GM12878 (cell line): ENCODE data around the gene IRF4. TPM values are rescaled to one million over a fixed set of nuclear protein-coding genes. Genes with fewer than 3 reads are reported as not detected.

Source experiments
- ATAC-seq: fragments of 200-7000 bp; cut with Tn5 transposase; 3 replicates; pipeline ENCODE4 v1.9.1; 2020; ENCODE audit warnings: mild to moderate bottlenecking, moderate library complexity
- BruUV-seq: library from RNA; stranded (reverse); fragments of 400-500 nt; replicated peaks from 2 replicates; lab custom pipeline; 2021; lab: Mats Ljungman, UMichigan
- CTCF ChIA-PET: fragments of 300-600 bp; sonication (Branson Sonifier 250); formaldehyde crosslinking; extraction: SDS; loops from one replicate; lab custom pipeline; 2021; ENCODE audit warnings: inconsistent platforms; lab: Yijun Ruan, JAX
- POLR2A ChIA-PET: fragments of 350-600 bp; formaldehyde crosslinking; extraction: SDS; loops from one replicate; lab custom pipeline; 2021; ENCODE audit warnings: inconsistent platforms; lab: Charles Lee
- RAD21 ChIA-PET: fragments of 300-600 bp; sonication (Branson Sonifier 250); formaldehyde crosslinking; loops from one replicate; lab custom pipeline; 2023; ENCODE audit warnings: antibody characterized with exemption; ENCODE audit not compliant: unreplicated experiment; lab: Charles Lee
- SMC1A ChIA-PET: fragments of 300-600 bp; sonication (Branson Sonifier 250); formaldehyde crosslinking; loops from one replicate; lab custom pipeline; 2023; ENCODE audit not compliant: unreplicated experiment, uncharacterized antibody; lab: Charles Lee
- DNase-seq: peaks from one replicate; pipeline ENCODE4 v3.0.0-alpha.2; 2011; ENCODE audit warnings: low read depth, low spot score
- FAIRE-seq: peaks from 3 replicates; lab custom pipeline; 2011; peaks lifted over from hg19 to GRCh38; lab: Jason Lieb, UNC
- H2AFZ ChIP-seq: 2 replicates; pipeline ENCODE4 v1.6.0; 2011; ENCODE audit warnings: low read depth, low read length, control low read depth; ENCODE audit not compliant: control insufficient read depth
- H3K27ac ChIP-seq: 2 replicates; pipeline ENCODE4 v1.5.1; 2011; ENCODE audit warnings: control low read depth; ENCODE audit not compliant: control insufficient read depth, insufficient read depth
- H3K27me3 ChIP-seq, 2 experiments: replicated peaks in 1 of 2; 2 replicates each; pipeline versions ENCODE4 v1.6.0 to v1.6.1; 2011; ENCODE audit warnings: low read length in 1 of 2; ENCODE audit not compliant: control insufficient read depth in 2 of 2, insufficient read depth in 2 of 2
- H3K36me3 ChIP-seq, 2 experiments: 2 replicates each; pipeline ENCODE4 v1.5.1; 2011; ENCODE audit warnings: low read length in 1 of 2; ENCODE audit not compliant: control insufficient read depth in 2 of 2, insufficient read depth in 2 of 2
- H3K4me1 ChIP-seq: 2 replicates; pipeline ENCODE4 v1.6.1; 2011; ENCODE audit warnings: mild to moderate bottlenecking, low read length, moderate library complexity, mixed read lengths; ENCODE audit not compliant: control insufficient read depth, insufficient read depth
- H3K4me2 ChIP-seq: 2 replicates; pipeline ENCODE4 v1.6.0; 2011; ENCODE audit warnings: control low read depth; ENCODE audit not compliant: control insufficient read depth, insufficient read depth
- H3K4me3 ChIP-seq: fragments of 200-600 bp; sonication (generic); 2 replicates; pipeline ENCODE4 v1.5.1; 2016
- H3K79me2 ChIP-seq: 2 replicates; pipeline ENCODE4 v1.6.0; 2011; ENCODE audit warnings: low read length; ENCODE audit not compliant: control insufficient read depth, insufficient read depth
- H3K9ac ChIP-seq: 2 replicates; pipeline ENCODE4 v1.8.0; 2011; ENCODE audit warnings: low read length, control low read depth, mixed read lengths; ENCODE audit not compliant: control insufficient read depth, insufficient read depth
- H3K9me3 ChIP-seq: replicated peaks from 3 replicates; pipeline ENCODE4 v1.5.1; 2011; ENCODE audit warnings: mild to moderate bottlenecking, low read length; ENCODE audit not compliant: control insufficient read depth, insufficient read depth
- H4K20me1 ChIP-seq: 2 replicates; pipeline ENCODE4 v1.6.0; 2011; ENCODE audit not compliant: control insufficient read depth, insufficient read depth
- ASH2L ChIP-seq: fragments of 300-600, 200-600 bp; sonication (generic); IDR thresholded peaks from 2 replicates; pipeline ENCODE4 v1.6.1; 2017; ENCODE audit warnings: low read depth, mild to moderate bottlenecking, borderline replicate concordance
- ATF3 ChIP-seq: IDR thresholded peaks from 2 replicates; pipeline ENCODE4 v1.6.1; 2011; ENCODE audit warnings: low read depth, mild to moderate bottlenecking, low read length, moderate library complexity, borderline replicate concordance; ENCODE audit errors: extremely low read depth
- CBFB ChIP-seq: IDR thresholded peaks from 2 replicates; pipeline ENCODE4 v1.6.1; 2016; ENCODE audit warnings: antibody characterized with exemption, low read depth
- CTCF ChIP-seq, 3 experiments: IDR thresholded peaks in 2 of 3; conservative IDR thresholded peaks in 1 of 3; 2 replicates each; pipeline ENCODE4 v1.5.1; 2011; ENCODE audit warnings: low read depth in 3 of 3, low read length in 3 of 3, mild to moderate bottlenecking in 3 of 3, control low read depth in 2 of 3, moderate library complexity in 2 of 3, inconsistent platforms in 1 of 3, mixed read lengths in 1 of 3; ENCODE audit not compliant: control insufficient read depth in 2 of 3, insufficient read depth in 1 of 3; ENCODE audit errors: extremely low read depth in 1 of 3
- IKZF1 ChIP-seq: fragments of 450-650 bp; conservative IDR thresholded peaks from 2 replicates; pipeline ENCODE4 v1.6.1; 2017; ENCODE audit warnings: antibody characterized with exemption, mild to moderate bottlenecking
- NFIC ChIP-seq: IDR thresholded peaks from 2 replicates; pipeline ENCODE4 v1.6.1; 2012; ENCODE audit warnings: low read depth, mild to moderate bottlenecking, inconsistent platforms, low read length, moderate library complexity
- NFYA ChIP-seq: IDR thresholded peaks from 2 replicates; pipeline ENCODE4 v1.6.1; 2011; ENCODE audit warnings: low read depth, mild to moderate bottlenecking, low read length, improper control_type of control experiment, borderline replicate concordance
- POLR2AphosphoS2 ChIP-seq: IDR thresholded peaks from 2 replicates; pipeline ENCODE4 v1.6.1; 2011; ENCODE audit warnings: low read depth, mild to moderate bottlenecking, low read length, improper control_type of control experiment, moderate library complexity
- POU2F2 ChIP-seq: IDR thresholded peaks from 3 replicates; pipeline ENCODE4 v1.6.1; 2011; ENCODE audit warnings: low read depth, mild to moderate bottlenecking, low read length, borderline replicate concordance
- RAD21 ChIP-seq: IDR thresholded peaks from 2 replicates; pipeline ENCODE4 v1.6.1; 2011; ENCODE audit warnings: mild to moderate bottlenecking, low read depth, low read length, moderate library complexity; ENCODE audit not compliant: insufficient read depth
- RUNX3 ChIP-seq: IDR thresholded peaks from 2 replicates; pipeline ENCODE4 v1.6.1; 2012; ENCODE audit warnings: low read length, inconsistent platforms
- USF2 ChIP-seq: IDR thresholded peaks from 2 replicates; pipeline ENCODE4 v1.6.1; 2011; ENCODE audit warnings: low read depth, low read length, improper control_type of control experiment, borderline replicate concordance
- ZBTB40 ChIP-seq: fragments of 450-650 bp; IDR thresholded peaks from 2 replicates; pipeline ENCODE4 v1.6.1; 2016; ENCODE audit warnings: mild to moderate bottlenecking, moderate library complexity, borderline replicate concordance
- ZNF24 ChIP-seq: fragments of 450-650 bp; IDR thresholded peaks from 2 replicates; pipeline ENCODE4 v1.6.1; 2017; ENCODE audit warnings: antibody characterized with exemption, mild to moderate bottlenecking
- ZNF384 ChIP-seq: IDR thresholded peaks from 2 replicates; pipeline ENCODE4 v1.6.1; 2012; ENCODE audit warnings: low read depth, mild to moderate bottlenecking, low read length, improper control_type of control experiment, borderline replicate concordance
- WGBS: methylation state at CpG from one replicate; pipeline ENCODE4 v1.1.6; 2016; ENCODE audit warnings: low lambda C conversion rate; ENCODE audit not compliant: insufficient replicate concordance, insufficient coverage; ENCODE audit errors: missing lambda C conversion rate; 5-methylcytosine and 5-hydroxymethylcytosine counted together
- in situ Hi-C: fragments of 300-500 bp; cut with MboI; formaldehyde crosslinking; loops from 9 replicates; pipeline ENCODE4 v1.14.3; 2018; ENCODE audit warnings: mixed read lengths
- intact Hi-C: fragments of 100-400 bp; cut with micrococcal nuclease; formaldehyde crosslinking; loops from one replicate; pipeline ENCODE4 v1.14.2; 2022; ENCODE audit not compliant: unreplicated experiment
- polyA plus RNA-seq, 11 experiments: library from polyadenylated mRNA; depleted of rRNA in 4 of 11; unstranded in 6 of 11; stranded (reverse) in 5 of 11; fragments of >200 nt; fragmentation: Nextera tagmentation in 4 of 11; fragmentation: Illumina TruSeq in 1 of 11; extraction: Ambion mirVana in 4 of 11; extraction: Trizol in 1 of 11; gene quantifications; 1 replicate in 1 of 11; 2 replicates in 10 of 11; pipeline versions ENCODE4 v1.2.1 to v1.2.3, GENCODE V29; 2011 to 2016; ENCODE audit warnings: inconsistent platforms in 2 of 11, missing spikeins in 2 of 11, low read depth in 1 of 11
- total RNA-seq, 4 experiments: library from RNA; depleted of rRNA in 3 of 4; stranded (reverse); fragments of >200 nt in 3 of 4; fragmentation: Illumina TruSeq in 1 of 4; extraction: Trizol in 1 of 4; gene quantifications; 2 replicates each; pipeline versions ENCODE4 v1.2.1 to v1.2.3, GENCODE V29; 2013 to 2021

The IRF4 gene
- total and polyA plus RNA-seq, 10 of the 15 experiments (the other 5 are each of a cell fraction or from before 2014, with no cell fraction given), result 50.0 to 495 (median 257) TPM

DNA sequence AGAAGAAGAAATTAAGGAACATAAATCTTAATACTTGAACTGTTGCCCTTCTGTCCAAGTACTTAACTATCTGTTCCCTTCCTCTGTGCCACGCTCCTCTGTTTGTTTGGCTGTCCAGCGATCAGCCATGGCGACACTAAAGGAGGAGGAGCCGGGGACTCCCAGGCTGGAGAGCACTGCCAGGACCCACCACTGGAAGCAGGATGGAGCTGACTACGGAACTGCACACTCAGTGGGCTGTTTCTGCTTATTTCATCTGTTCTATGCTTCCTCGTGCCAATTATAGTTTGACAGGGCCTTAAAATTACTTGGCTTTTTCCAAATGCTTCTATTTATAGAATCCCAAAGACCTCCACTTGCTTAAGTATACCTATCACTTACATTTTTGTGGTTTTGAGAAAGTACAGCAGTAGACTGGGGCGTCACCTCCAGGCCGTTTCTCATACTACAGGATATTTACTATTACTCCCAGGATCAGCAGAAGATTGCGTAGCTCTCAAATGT is 17.1 kb downstream of the IRF4 start:
- 83% methylated on average over 9 of the region's 9 CpGs for WGBS
- H3K9ac ChIP-seq, result no peak overlapping the region
- ChIA-PET SMC1A (interaction anchor here (0.7 to 2.3 kb wide), 9 partner anchors 9 to 219 kb away, joined by 3 to 7 read pairs (median 4); no protein-coding TSS in a partner anchor), POLR2A (interaction anchor here (1.4 to 2.2 kb wide), 2 partner anchors 11 to 15 kb away, joined by 6 to 8 read pairs; no protein-coding TSS in a partner anchor), RAD21 (interaction anchor here (1.2 to 2.0 kb wide), 2 partner anchors 11 to 181 kb away, joined by 4 to 5 read pairs; no protein-coding TSS in a partner anchor), CTCF (interaction anchor here (0.7 to 1.6 kb wide), 4 partner anchors 9 to 226 kb away, joined by 3 to 5 read pairs (median 3); no protein-coding TSS in a partner anchor)
- H3K27ac ChIP-seq, result no peak overlapping the region
- H4K20me1 ChIP-seq, result peaks cover 20% of the 10 kb centered on the region
- in situ Hi-C loops (no loop called here), intact Hi-C loops (loop anchor here (5.0 kb wide), 1 partner anchor 89 kb away; no protein-coding TSS in a partner anchor)
- no peak overlapping the region for H3K4me2 ChIP-seq
- H3K79me2 ChIP-seq, result peaks cover 16% of the 10 kb centered on the region
- no peaks in the 10 kb centered on the region for H3K27me3 ChIP-seq
- H3K4me3 ChIP-seq, result no peak overlapping the region
- no peaks in the 10 kb centered on the region for H3K9me3 ChIP-seq
- ATAC-seq (no peak), DNase-seq (no peak), FAIRE-seq (no peak)
- no TSS peak for BruUV-seq
- no peak overlapping the region for H2AFZ ChIP-seq
- peaks cover 24 to 51% of the 10 kb centered on the region in 2 experiments for H3K36me3 ChIP-seq
- no peaks in the 10 kb centered on the region; the same call in 1 of the 2 replicates for H3K4me1 ChIP-seq
- TF ChIP-seq CBFB, result peak; percentile 31; the same call in 1 of the 2 replicates
- TF ChIP-seq IKZF1, result peak; percentile 28; the same call in 1 of the 2 replicates
- peak; percentile 66 for TF ChIP-seq RUNX3
- no peak for TF ChIP-seq ATF3
- no peak for TF ChIP-seq ZNF384
- TF ChIP-seq CTCF (IDR thresholded peaks at IDR 0.05 in 2 of 3, conservative IDR thresholded peaks at IDR 0.05 in 1 of 3; ENCODE audit: control insufficient read depth in 2 of 3, extremely low read depth in 1 of 3, insufficient read depth in 1 of 3, low read depth in 3 of 3, low read length in 3 of 3), result peak; percentile 22 to 28 (median 24); a peak in 3 of 6 replicates
- peak; percentile 17; the same call in 1 of the 3 replicates for TF ChIP-seq POU2F2
- no peak for TF ChIP-seq NFYA
- no peak for TF ChIP-seq ASH2L
- no peak for TF ChIP-seq ZBTB40
- peak; percentile 47 for TF ChIP-seq RAD21
- TF ChIP-seq ZNF24, result no peak
- peak; percentile 14; the same call in 1 of the 2 replicates for TF ChIP-seq NFIC
- TF ChIP-seq POLR2AphosphoS2, result peak; percentile 70; the same call in 1 of the 2 replicates
- no peak for TF ChIP-seq USF2
